HepG2 (cell line): ENCODE data around the gene DLG3. TPM values are rescaled to one million over a fixed set of nuclear protein-coding genes. Genes with fewer than 3 reads are reported as not detected.

Experiments
- ATAC-seq: fragments of 200-7000 bp; cut with Tn5 transposase; 3 replicates; pipeline ENCODE4 v1.9.1; 2020; ENCODE audit warnings: mild to moderate bottlenecking, moderate library complexity
- BruUV-seq: library from RNA; stranded (reverse); fragments of 400-500 nt; replicated peaks from 2 replicates; lab custom pipeline; 2021; lab: Mats Ljungman, UMichigan
- CTCF ChIA-PET: fragments of 300-600 bp; formaldehyde crosslinking; extraction: SDS; loops from one replicate; lab custom pipeline; 2021; ENCODE audit warnings: low total read pairs, inconsistent platforms, low intra/inter-chr PET ratio; lab: Yijun Ruan, JAX
- POLR2A ChIA-PET: fragments of 350-600 bp; sonication (Branson Sonifier 250); formaldehyde crosslinking; loops from one replicate; lab custom pipeline; 2020; ENCODE audit warnings: antibody characterized with exemption, inconsistent platforms; lab: Yijun Ruan, JAX
- DNase-seq: peaks from one replicate; pipeline ENCODE4 v3.0.0-alpha.2; 2015; ENCODE audit warnings: low spot score
- FAIRE-seq: peaks from 3 replicates; lab custom pipeline; 2011; peaks lifted over from hg19 to GRCh38; lab: Jason Lieb, UNC
- H2AFZ ChIP-seq: one replicate; pipeline ENCODE4 v1.6.1; 2011; ENCODE audit warnings: low read length, inconsistent platforms
- H3K27ac ChIP-seq: fragments of 300-600 bp; 3 replicates; pipeline ENCODE4 v1.8.0; 2011; ENCODE audit warnings: mixed run types, mild to moderate bottlenecking, mixed read lengths, low read length, inconsistent platforms; ENCODE audit not compliant: insufficient read depth; ENCODE audit errors: extremely low read length
- H3K27me3 ChIP-seq, 2 experiments: fragments of 200-600 bp in 1 of 2; 2 replicates in 1 of 2; 3 replicates in 1 of 2; pipeline versions ENCODE4 v1.6.0 to v1.8.0; 2011; ENCODE audit warnings: low read length in 2 of 2, mild to moderate bottlenecking in 2 of 2, moderate library complexity in 2 of 2, inconsistent platforms in 1 of 2; ENCODE audit not compliant: insufficient read depth in 2 of 2, control insufficient read depth in 1 of 2
- H3K36me3 ChIP-seq, 2 experiments: fragments of 200-600 bp in 1 of 2; replicated peaks in 1 of 2; 2 replicates in 1 of 2; 3 replicates in 1 of 2; pipeline versions ENCODE4 v1.5.1 to v1.8.0; 2011; ENCODE audit warnings: low read length in 2 of 2, inconsistent platforms in 1 of 2; ENCODE audit not compliant: insufficient read depth in 2 of 2, control insufficient read depth in 1 of 2
- H3K4me1 ChIP-seq: 2 replicates; pipeline ENCODE4 v1.5.1; 2012; ENCODE audit warnings: low read length, inconsistent platforms; ENCODE audit not compliant: insufficient read depth
- H3K4me2 ChIP-seq: 2 replicates; pipeline ENCODE4 v1.6.0; 2011; ENCODE audit warnings: low read depth, low read length, inconsistent platforms
- H3K4me3 ChIP-seq, 3 experiments: fragments of 200-600 bp in 1 of 3; sonication (generic), shearing (Covaris generic) in 1 of 3; replicated peaks in 1 of 3; 2 replicates each; pipeline ENCODE4 v1.5.1; 2011 to 2016; ENCODE audit warnings: low read length in 3 of 3, inconsistent platforms in 2 of 3, low read depth in 2 of 3, mild to moderate bottlenecking in 2 of 3, control low read depth in 1 of 3, mixed read lengths in 1 of 3; ENCODE audit not compliant: insufficient read depth in 1 of 3
- H3K79me2 ChIP-seq: one replicate; pipeline ENCODE4 v1.6.1; 2011; ENCODE audit warnings: low read length, inconsistent platforms; ENCODE audit not compliant: insufficient read depth
- H3K9ac ChIP-seq: 2 replicates; pipeline ENCODE4 v1.6.0; 2011; ENCODE audit warnings: mild to moderate bottlenecking, low read depth, low read length, inconsistent platforms; ENCODE audit not compliant: insufficient read depth
- H3K9me3 ChIP-seq: 2 replicates; pipeline ENCODE4 v1.5.1; 2012; ENCODE audit warnings: mild to moderate bottlenecking, low read length
- H4K20me1 ChIP-seq: 2 replicates; pipeline ENCODE4 v1.6.0; 2011; ENCODE audit warnings: inconsistent platforms, mild to moderate bottlenecking, low read length, moderate library complexity; ENCODE audit not compliant: insufficient read depth
- PRDM10 ChIP-seq: sonication (generic); formaldehyde crosslinking; IDR thresholded peaks from 2 replicates; pipeline ENCODE4 v1.4.0; 2020; ENCODE audit warnings: low read depth, missing genetic modification reagents
- SATB2 ChIP-seq: sonication (generic); formaldehyde crosslinking; IDR thresholded peaks from 2 replicates; pipeline ENCODE4 v1.5.0; 2020; ENCODE audit warnings: missing genetic modification reagents
- ZNF460 ChIP-seq: sonication (generic); formaldehyde crosslinking; IDR thresholded peaks from 2 replicates; pipeline ENCODE4 v1.5.1; 2020; ENCODE audit warnings: missing genetic modification reagents, mild to moderate bottlenecking, borderline replicate concordance
- ZNF510 ChIP-seq: sonication (generic); formaldehyde crosslinking; IDR thresholded peaks from 2 replicates; pipeline ENCODE4 v1.4.0; 2020; ENCODE audit warnings: low read depth, mild to moderate bottlenecking, missing genetic modification reagents
- ZNF598 ChIP-seq: sonication (generic); formaldehyde crosslinking; IDR thresholded peaks from 2 replicates; pipeline ENCODE4 v1.5.1; 2020; ENCODE audit warnings: mild to moderate bottlenecking, missing genetic modification reagents, borderline replicate concordance
- WGBS: methylation state at CpG from one replicate; pipeline ENCODE4 v1.1.6; 2017; ENCODE audit warnings: low lambda C conversion rate; 5-methylcytosine and 5-hydroxymethylcytosine counted together
- in situ Hi-C: cut with HindIII; loops from 2 replicates; pipeline ENCODE4 v1.10.0; 2017; ENCODE audit warnings: low pct_unique_long_range_greater_than_20kb; ENCODE audit not compliant: extremely low pct_ligation_motif_present
- intact Hi-C: fragments of 100-400 bp; cut with micrococcal nuclease; formaldehyde crosslinking; loops from one replicate; pipeline ENCODE4 v1.10.0; 2022; ENCODE audit not compliant: unreplicated experiment
- polyA plus RNA-seq, 8 experiments: library from polyadenylated mRNA; depleted of rRNA in 3 of 8; stranded (reverse) in 7 of 8; unstranded in 1 of 8; fragments of >200 nt; fragmentation: Illumina TruSeq in 4 of 8; extraction: Trizol in 4 of 8; gene quantifications; 2 replicates each; pipeline versions ENCODE4 v1.2.1 to v1.2.3, GENCODE V29; 2011 to 2016; ENCODE audit warnings: low read depth in 4 of 8, missing spikeins in 1 of 8, mixed read lengths in 1 of 8; ENCODE audit not compliant: insufficient read depth in 1 of 8
- total RNA-seq, 5 experiments: library from RNA; depleted of rRNA; stranded (reverse); fragments of >200 nt; fragmentation: Illumina TruSeq; extraction: Trizol; gene quantifications; 2 replicates each; pipeline ENCODE4 v1.2.3, GENCODE V29; 2016; ENCODE audit warnings: low read depth in 1 of 5

Gene DLG3
- total and polyA plus RNA-seq, 2 of the 13 experiments (the other 11 are each of a cell fraction or from before 2014, with no cell fraction given), result 9.9 to 19.4 TPM

DNA sequence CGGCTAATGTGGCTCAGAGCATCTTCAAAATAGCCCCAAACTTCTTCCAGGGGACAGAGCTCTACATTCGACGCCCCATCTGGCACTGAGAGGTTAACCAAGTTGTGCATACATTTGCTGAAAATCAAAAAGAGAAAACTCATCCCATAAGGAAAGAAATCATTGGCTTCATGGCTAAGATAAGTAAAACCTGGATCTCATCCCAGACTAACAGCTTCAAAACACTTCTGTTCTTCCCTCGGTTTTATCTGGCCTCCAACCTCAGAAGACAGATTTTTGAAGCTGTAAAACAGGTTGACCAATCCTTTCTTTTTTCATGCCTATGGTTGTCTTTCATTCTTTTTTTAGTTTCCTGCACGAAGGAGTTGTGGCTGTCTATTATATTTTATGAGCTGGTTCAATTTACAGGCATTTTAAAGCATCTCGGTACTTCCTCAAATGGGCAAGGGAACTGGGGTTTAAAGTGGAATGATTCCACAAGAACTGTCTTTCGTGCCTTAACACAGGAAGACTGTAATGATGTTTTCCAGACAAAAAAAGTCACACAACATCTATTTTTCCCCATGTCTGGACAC is 107.6 kb downstream of the DLG3 start:
- BruUV-seq, result no TSS peak
- Histone ChIP-seq H2AFZ (no peak overlapping the region), H3K4me2 (no peak overlapping the region), H3K9ac (no peak overlapping the region), H3K4me3 (no peak overlapping the region), H4K20me1 (no peaks in the 10 kb centered on the region), H3K36me3 (no peaks in the 10 kb centered on the region)
- CTCF ChIA-PET, result no interaction called here
- FAIRE-seq (no peak), ATAC-seq (no peak), DNase-seq (no peak)
- TF ChIP-seq ZNF510, result no peak
- TF ChIP-seq PRDM10 (CRISPR knock-in tag), result no peak
- TF ChIP-seq ZNF460 (CRISPR knock-in tag), result no peak
- no peak for TF ChIP-seq SATB2 (CRISPR knock-in tag)
- TF ChIP-seq ZNF598 (CRISPR knock-in tag), result no peak
- TF ChIP-seq, all 625 proteins: peak for 0
- no peaks in the 10 kb centered on the region for H3K9me3 ChIP-seq
- intact Hi-C loops (no loop called here), in situ Hi-C loops (loop anchor here (5.0 kb wide), 1 partner anchor 100 kb away; no protein-coding TSS in a partner anchor)
- WGBS, result 57% methylated on average over 7 of the region's 7 CpGs
- POLR2A ChIA-PET, result no interaction called here
- H3K27ac ChIP-seq, result no peak overlapping the region
- no peaks in the 10 kb centered on the region for H3K79me2 ChIP-seq
- H3K4me1 ChIP-seq, result peaks cover 8% of the 10 kb centered on the region; the same call in 1 of the 2 replicates
- no peaks in the 10 kb centered on the region for H3K27me3 ChIP-seq
